Endothelial cell of umbilical vein (primary cell): Measurements from ENCODE around the gene RWDD1. TPM values are rescaled to one million over a fixed set of nuclear protein-coding genes. Genes with fewer than 3 reads are reported as not detected.
A peak's percentile ranks its signal among the peaks of the same experiment; 100 is the strongest.

Experiments
- BruUV-seq: library from RNA; stranded (reverse); fragments of 400-500 nt; replicated peaks from 2 replicates; lab custom pipeline; 2021; lab: Mats Ljungman, UMichigan
- CTCF ChIA-PET: fragments of 300-600, 350-600 bp; sonication (Branson Sonifier 250); formaldehyde crosslinking; loops from one replicate; lab custom pipeline; 2021; ENCODE audit warnings: antibody characterized with exemption, inconsistent platforms; lab: Charles Lee
- POLR2A ChIA-PET: fragments of 300-600, 350-600 bp; sonication (Branson Sonifier 250); formaldehyde crosslinking; loops from one replicate; lab custom pipeline; 2021; ENCODE audit warnings: antibody characterized with exemption, inconsistent platforms; lab: Charles Lee
- DNase-seq: peaks from one replicate; pipeline ENCODE4 v3.0.0-alpha.2; 2011; ENCODE audit warnings: low read depth, low spot score
- FAIRE-seq: peaks from 2 replicates; lab custom pipeline; 2011; peaks lifted over from hg19 to GRCh38; lab: Jason Lieb, UNC
- H2AFZ ChIP-seq: 2 replicates; pipeline ENCODE4 v1.6.0; 2012; ENCODE audit warnings: low read depth, low read length, control low read depth, inconsistent platforms
- H3K27ac ChIP-seq: 2 replicates; pipeline ENCODE4 v1.5.1; 2011; ENCODE audit warnings: low read depth, mild to moderate bottlenecking, control low read depth, low read length, moderate library complexity; ENCODE audit not compliant: insufficient read depth
- H3K27me3 ChIP-seq, 2 experiments: 2 replicates each; pipeline versions ENCODE4 v1.6.0 to v1.6.1; 2011; ENCODE audit warnings: low read length in 2 of 2, mixed read lengths in 1 of 2; ENCODE audit not compliant: control insufficient read depth in 2 of 2, insufficient read depth in 2 of 2
- H3K36me3 ChIP-seq, 2 experiments: 2 replicates in 1 of 2; 3 replicates in 1 of 2; pipeline ENCODE4 v1.5.1; 2011; ENCODE audit warnings: low read length in 2 of 2, mild to moderate bottlenecking in 1 of 2, moderate library complexity in 1 of 2; ENCODE audit not compliant: control insufficient read depth in 2 of 2, insufficient read depth in 2 of 2; ENCODE audit errors: extremely low read depth in 1 of 2
- H3K4me1 ChIP-seq: 3 replicates; pipeline ENCODE4 v1.5.1; 2011; ENCODE audit warnings: mild to moderate bottlenecking, low read length; ENCODE audit not compliant: control insufficient read depth, insufficient read depth; ENCODE audit errors: extremely low read depth
- H3K4me2 ChIP-seq: 2 replicates; pipeline ENCODE4 v1.6.1; 2011; ENCODE audit warnings: low read length, control low read depth, mixed read lengths; ENCODE audit not compliant: insufficient read depth
- H3K4me3 ChIP-seq, 3 experiments: fragments of 200-600 bp in 1 of 3; sonication (generic), shearing (Covaris generic) in 1 of 3; replicated peaks in 1 of 3; 2 replicates each; pipeline ENCODE4 v1.5.1; 2011 to 2016; ENCODE audit warnings: control low read depth in 3 of 3, low read length in 3 of 3, mild to moderate bottlenecking in 2 of 3, inconsistent platforms in 1 of 3, low read depth in 1 of 3, moderate library complexity in 1 of 3; ENCODE audit not compliant: insufficient read depth in 1 of 3
- H3K79me2 ChIP-seq: 2 replicates; pipeline ENCODE4 v1.6.0; 2012; ENCODE audit warnings: low read length, inconsistent platforms; ENCODE audit not compliant: control insufficient read depth, insufficient read depth
- H3K9ac ChIP-seq: replicated peaks from 2 replicates; pipeline ENCODE3; 2011; ENCODE audit warnings: low read length, control low read depth; ENCODE audit not compliant: insufficient read depth; ENCODE audit errors: extremely low read depth
- H3K9me1 ChIP-seq: replicated peaks from 3 replicates; pipeline ENCODE4 v1.6.0; 2011; ENCODE audit warnings: mild to moderate bottlenecking, low read length; ENCODE audit not compliant: control insufficient read depth, insufficient read depth; ENCODE audit errors: extremely low read depth
- H3K9me3 ChIP-seq: replicated peaks from 2 replicates; pipeline ENCODE4 v1.5.1; 2012; ENCODE audit warnings: low read length, inconsistent platforms; ENCODE audit not compliant: control insufficient read depth, insufficient read depth
- H4K20me1 ChIP-seq: replicated peaks from 2 replicates; pipeline ENCODE3; 2011; ENCODE audit warnings: mild to moderate bottlenecking, low read length; ENCODE audit not compliant: control insufficient read depth, insufficient read depth; ENCODE audit errors: extremely low read depth
- CTCF ChIP-seq, 2 donors: IDR thresholded peaks; 1 replicate in 1 of 2; 2 replicates in 1 of 2; pipeline ENCODE4 v1.5.1; 2011; ENCODE audit warnings: low read length in 2 of 2, mild to moderate bottlenecking in 2 of 2, moderate library complexity in 2 of 2, control low read depth in 1 of 2, inconsistent platforms in 1 of 2, low read depth in 1 of 2; ENCODE audit not compliant: insufficient read depth in 1 of 2; ENCODE audit errors: extremely low read depth in 1 of 2
- EZH2 ChIP-seq: IDR thresholded peaks from 2 replicates; pipeline ENCODE4 v1.6.1; 2012; ENCODE audit warnings: borderline replicate concordance, low read depth, mild to moderate bottlenecking, moderate library complexity, low read length, inconsistent platforms; ENCODE audit not compliant: severe bottlenecking
- FOS ChIP-seq: IDR thresholded peaks from 2 replicates; pipeline ENCODE4 v1.6.1; 2011; ENCODE audit warnings: mild to moderate bottlenecking, low read length, moderate library complexity, borderline replicate concordance; ENCODE audit not compliant: insufficient read depth
- GATA2 ChIP-seq: IDR thresholded peaks from 2 replicates; pipeline ENCODE4 v1.7.0; 2011; ENCODE audit warnings: low read depth, mild to moderate bottlenecking, moderate library complexity, mixed read lengths, low read length; ENCODE audit not compliant: insufficient read length, insufficient read depth
- JUN ChIP-seq: IDR thresholded peaks from 2 replicates; pipeline ENCODE4 v1.6.1; 2011; ENCODE audit warnings: borderline replicate concordance, low read depth; ENCODE audit not compliant: insufficient read length, insufficient read depth
- MAX ChIP-seq: IDR thresholded peaks from 2 replicates; pipeline ENCODE4 v1.6.1; 2011; ENCODE audit not compliant: insufficient read depth, insufficient read length
- MYC ChIP-seq: IDR thresholded peaks from one replicate; pipeline ENCODE4 v1.6.1; 2011; ENCODE audit warnings: mild to moderate bottlenecking, low read depth, low read length
- POLR2A ChIP-seq: IDR thresholded peaks from 2 replicates; pipeline ENCODE4 v1.6.1; 2012; ENCODE audit warnings: low read depth, mild to moderate bottlenecking, control low read depth, low read length
- POLR2AphosphoS5 ChIP-seq: IDR thresholded peaks from 2 replicates; pipeline ENCODE4 v1.6.1; 2012; ENCODE audit warnings: low read depth, mild to moderate bottlenecking, control low read depth, low read length, moderate library complexity; ENCODE audit not compliant: insufficient read depth
- dilution Hi-C: fragments of 300-500 bp; cut with MboI; formaldehyde crosslinking; loops from one replicate; pipeline ENCODE4 v1.15.0; 2019; ENCODE audit warnings: low sequenced_read_pairs; ENCODE audit not compliant: extremely low pct_ligation_motif_present
- intact Hi-C: fragments of 100-400 bp; cut with micrococcal nuclease; formaldehyde crosslinking; loops from one replicate; pipeline ENCODE4 v1.10.0; 2022
- polyA plus RNA-seq, 4 experiments: library from polyadenylated mRNA; depleted of rRNA in 3 of 4; stranded (reverse) in 3 of 4; unstranded in 1 of 4; fragments of >200 nt; gene quantifications; 2 replicates each; pipeline versions ENCODE4 v1.2.1 to v1.2.3, GENCODE V29; 2011 to 2012; ENCODE audit warnings: missing spikeins in 1 of 4
- total RNA-seq: library from RNA; stranded (reverse); gene quantifications from 2 replicates; pipeline ENCODE4 v1.2.3, GENCODE V29; 2021

The RWDD1 gene
- total and polyA plus RNA-seq, 2 donors (not counting 3 experiments of a cell fraction or from before 2014, with no cell fraction given), result 18.7 to 37.9 TPM

- TF ChIP-seq POLR2AphosphoS5 (no peak), MYC (no peak), CTCF (IDR thresholded peaks at IDR 0.05; ENCODE audit: extremely low read depth in 1 of 2, insufficient read depth in 1 of 2, low read depth in 1 of 2, low read length in 2 of 2) (no peak), FOS (no peak), GATA2 (no peak), MAX (no peak), POLR2A (no peak), JUN (no peak), EZH2 (no peak)
- Histone ChIP-seq H3K9me1 (no peaks in the 10 kb centered on the region), H3K9me3 (no peaks in the 10 kb centered on the region), H3K4me2 (no peak overlapping the region), H3K27ac (no peak overlapping the region), H3K27me3 (no peaks in the 10 kb centered on the region), H3K36me3 (peaks cover 3 to 5% of the 10 kb centered on the region in 2 experiments), H3K4me1 (peaks cover 12% of the 10 kb centered on the region), H3K4me3 (no peak overlapping the region), H3K9ac (no peak overlapping the region), H4K20me1 (no peaks in the 10 kb centered on the region), H2AFZ (no peak overlapping the region), H3K79me2 (no peaks in the 10 kb centered on the region)
- POLR2A ChIA-PET, result no interaction called here
- DNase-seq (peak; percentile 63), FAIRE-seq (peak; percentile 74)
- CTCF ChIA-PET, result interaction anchor here (1.1 to 1.4 kb wide), 2 partner anchors 342 to 360 kb away, joined by 3 read pairs; no protein-coding TSS in a partner anchor
- intact Hi-C loops (no loop called here), dilution Hi-C loops (no loop called here)
- BruUV-seq, result no TSS peak
Observed at GRCh38 chr6:116629563-116629981, 58.3 kb downstream of the RWDD1 start.
